ENCODE data around the gene MAPK8IP1. TPM values are rescaled to one million over a fixed set of nuclear protein-coding genes. Genes with fewer than 3 reads are reported as not detected.

Gene MAPK8IP1
- total RNA-seq, 4 donors from 2014 or later: 7.5 to 20.6 (median 16.1) TPM

GRCh38 chr11:45939836-45940235 is 54.4 kb downstream of the MAPK8IP1 start:
- Histone ChIP-seq H3K27ac (replicated peaks in 1 of 4) (no peak overlapping the region), H3K4me3 (no peak overlapping the region), H3K27me3 (no peaks in the 10 kb centered on the region), H3K9me3 (no peaks in the 10 kb centered on the region), H3K36me3 (peaks cover 39 to 77% (median 58%) of the 10 kb centered on the region in 4 donors), H3K4me1 (no peaks in the 10 kb centered on the region)
- no peak for TF ChIP-seq EP300 (IDR thresholded peaks at IDR 0.05)
- TF ChIP-seq CTCF (IDR thresholded peaks at IDR 0.05): no peak
- no peak for TF ChIP-seq POLR2AphosphoS5 (IDR thresholded peaks at IDR 0.05)
- TF ChIP-seq POLR2A (IDR thresholded peaks at IDR 0.05; ENCODE audit: low read depth): no peak
- DNase-seq (ENCODE audit: extremely low spot score): peak; percentile 10
- intact Hi-C loops (cut with DNase I): no loop called here
- 89% methylated on average over 2 of the region's 2 CpGs for WGBS

DNA sequence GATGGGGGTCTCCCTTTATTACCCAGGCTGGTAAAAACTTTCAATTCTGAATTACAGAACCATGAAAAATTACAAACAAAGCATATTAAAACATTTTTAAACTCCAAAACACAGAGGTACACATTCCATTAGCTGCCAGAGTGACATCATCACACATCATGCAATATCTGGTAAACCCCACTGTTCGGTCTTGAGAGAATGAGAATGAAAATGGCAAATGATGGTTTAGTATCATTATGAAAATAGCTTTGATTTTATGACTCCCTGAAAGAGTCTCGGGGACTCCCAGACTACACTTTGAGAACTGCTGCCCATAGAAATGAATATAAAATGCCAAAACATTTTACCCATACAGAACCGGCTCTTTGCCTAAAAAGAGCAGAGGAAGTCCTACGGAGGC is 55.8 kb downstream of the MAPK8IP1 start:
- Histone ChIP-seq H3K36me3 (peaks cover 31 to 77% (median 58%) of the 10 kb centered on the region in 4 donors), H3K27me3 (no peaks in the 10 kb centered on the region), H3K4me3 (no peak overlapping the region), H3K9me3 (no peaks in the 10 kb centered on the region), H3K27ac (replicated peaks in 1 of 4) (no peak overlapping the region), H3K4me1 (no peaks in the 10 kb centered on the region)
- no peak for DNase-seq (ENCODE audit: extremely low spot score)
- 90% methylated on average over 4 of the region's 4 CpGs for WGBS
- no peak for TF ChIP-seq EP300 (IDR thresholded peaks at IDR 0.05)
- TF ChIP-seq CTCF (IDR thresholded peaks at IDR 0.05): no peak
- TF ChIP-seq POLR2A (IDR thresholded peaks at IDR 0.05; ENCODE audit: low read depth): no peak
- no peak for TF ChIP-seq POLR2AphosphoS5 (IDR thresholded peaks at IDR 0.05)
- intact Hi-C loops (cut with DNase I): no loop called here

DNA sequence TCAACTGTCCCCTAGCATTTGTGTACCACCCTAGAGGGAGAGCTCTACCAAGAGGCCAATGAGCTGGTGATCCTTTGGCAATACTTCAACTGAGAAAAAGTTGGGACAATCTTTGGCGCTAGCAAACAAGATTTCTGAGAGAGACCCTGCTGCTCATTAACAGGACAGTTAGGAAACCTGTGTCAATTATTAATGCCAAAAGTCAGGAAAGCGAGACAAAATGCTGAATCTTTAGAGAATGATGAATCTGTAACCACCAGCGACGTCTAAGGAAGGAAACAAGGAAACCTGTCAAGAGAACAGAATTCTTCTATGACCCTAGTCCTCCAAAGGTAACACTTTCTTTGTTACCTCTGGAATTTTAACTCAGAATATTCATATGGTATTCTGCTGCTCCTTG is 56.9 kb downstream of the MAPK8IP1 start:
- Histone ChIP-seq H3K27ac (replicated peaks in 1 of 4) (no peak overlapping the region), H3K4me3 (no peak overlapping the region), H3K4me1 (no peaks in the 10 kb centered on the region), H3K9me3 (no peaks in the 10 kb centered on the region), H3K36me3 (peaks cover 34 to 76% (median 58%) of the 10 kb centered on the region in 4 donors), H3K27me3 (no peaks in the 10 kb centered on the region)
- DNase-seq (ENCODE audit: extremely low spot score): peak; percentile 10
- intact Hi-C loops (cut with DNase I): no loop called here
- no peak for TF ChIP-seq CTCF (IDR thresholded peaks at IDR 0.05)
- no peak for TF ChIP-seq POLR2AphosphoS5 (IDR thresholded peaks at IDR 0.05)
- TF ChIP-seq EP300 (IDR thresholded peaks at IDR 0.05): no peak
- no peak for TF ChIP-seq POLR2A (IDR thresholded peaks at IDR 0.05; ENCODE audit: low read depth)
- 96% methylated on average over 4 of the region's 4 CpGs for WGBS

GRCh38 chr11:45945397-45945999 is 60.0 kb downstream of the MAPK8IP1 start:
- intact Hi-C loops (cut with DNase I): no loop called here
- TF ChIP-seq POLR2A (IDR thresholded peaks at IDR 0.05; ENCODE audit: low read depth): no peak

DNA sequence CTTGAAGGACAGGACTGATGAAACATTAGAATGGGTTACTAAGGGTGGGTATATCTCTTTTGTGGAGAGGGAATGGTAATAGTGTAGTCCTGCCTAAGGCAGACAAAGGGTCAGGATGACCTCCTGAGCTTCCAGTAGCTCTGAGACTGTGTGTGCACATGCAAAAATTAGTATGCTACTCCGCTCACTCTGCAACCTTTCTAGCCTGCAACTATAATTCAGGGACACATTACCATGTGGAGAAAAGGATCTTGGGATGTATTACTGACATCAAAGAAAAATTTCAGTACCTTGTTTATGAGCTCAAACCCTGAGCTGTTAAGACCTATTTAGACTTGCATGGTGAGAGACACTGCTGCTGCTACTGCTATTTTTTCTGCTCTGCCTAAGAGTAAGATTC is 62.4 kb downstream of the MAPK8IP1 start:
- peaks cover 39 to 99% (median 82%) of the 10 kb centered on the region in 4 donors for H3K36me3 ChIP-seq

More at GRCh38 chr11:45945397-45945999, 60.0 kb downstream of the MAPK8IP1 start:
- peaks cover 0 to 7% (median 0%) of the 10 kb centered on the region in 4 donors for H3K4me1 ChIP-seq
- no peaks in the 10 kb centered on the region for H3K27me3 ChIP-seq
- H3K9me3 ChIP-seq: no peaks in the 10 kb centered on the region
- 62% methylated on average over 3 of the region's 3 CpGs for WGBS
- peaks cover 39 to 92% (median 79%) of the 10 kb centered on the region in 4 donors for H3K36me3 ChIP-seq
- no peak overlapping the region for H3K4me3 ChIP-seq
- peak; percentile 70 for DNase-seq (ENCODE audit: extremely low spot score)
- no peak overlapping the region for H3K27ac ChIP-seq (replicated peaks in 1 of 4)

More for the DNA sequence above, 62.4 kb downstream of the MAPK8IP1 start:
- H3K27ac ChIP-seq (replicated peaks in 1 of 4): no peak overlapping the region
- no peaks in the 10 kb centered on the region for H3K9me3 ChIP-seq
- DNase-seq (ENCODE audit: extremely low spot score): peak; percentile 10
- no peak for TF ChIP-seq EP300 (IDR thresholded peaks at IDR 0.05)
- TF ChIP-seq CTCF (IDR thresholded peaks at IDR 0.05): no peak
- TF ChIP-seq POLR2A (IDR thresholded peaks at IDR 0.05; ENCODE audit: low read depth): no peak
- TF ChIP-seq POLR2AphosphoS5 (IDR thresholded peaks at IDR 0.05): no peak
- H3K27me3 ChIP-seq: no peaks in the 10 kb centered on the region
- H3K4me3 ChIP-seq: no peak overlapping the region
- intact Hi-C loops (cut with DNase I): no loop called here
- 93% methylated on average over 1 of the region's 1 CpG for WGBS
- peaks cover 0 to 7% (median 0%) of the 10 kb centered on the region in 4 donors for H3K4me1 ChIP-seq

All from esophagus muscularis mucosa (tissue), 4 donors.